Measurements from ENCODE around the gene JAZF1. TPM values are rescaled to one million over a fixed set of nuclear protein-coding genes. Genes with fewer than 3 reads are reported as not detected.

The JAZF1 gene
- total and polyA plus RNA-seq, 2 of the 8 experiments (the other 6 are each of a cell fraction or from before 2014, with no cell fraction given) = 2.6 to 21.8 TPM

DNA sequence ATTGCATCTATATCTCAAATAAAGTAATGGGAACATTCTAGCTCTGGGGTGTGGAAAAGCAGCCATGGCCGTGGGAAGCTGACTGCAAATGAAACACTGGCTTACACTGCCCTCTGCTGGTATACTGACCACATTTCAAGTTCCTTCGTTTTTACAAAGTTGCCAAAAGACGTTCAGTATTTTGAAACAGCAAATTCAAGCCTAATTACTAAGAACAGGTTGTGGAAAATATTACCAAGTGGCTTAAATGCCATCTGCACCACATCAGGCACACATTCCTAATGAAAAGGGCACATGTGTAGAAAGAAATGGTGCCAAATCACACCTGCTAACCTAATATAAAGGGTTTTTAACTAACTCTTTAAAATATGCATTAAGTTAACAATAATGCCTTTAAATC, 83.9 kb downstream of the JAZF1 start:
- H3K4me2 ChIP-seq (ENCODE audit: insufficient read depth in 1 of 2, low read depth in 2 of 2, low read length in 2 of 2) = no peak overlapping the region
- H3K4me3 ChIP-seq (ENCODE audit: extremely low read depth in 1 of 4, insufficient read depth in 2 of 4, low read depth in 3 of 4, low read length in 4 of 4) = no peak overlapping the region
- no peak overlapping the region for H2AK5ac ChIP-seq (ENCODE audit: low read depth, low read length)
- no peak overlapping the region for H3K4ac ChIP-seq (replicated peaks; ENCODE audit: insufficient read length, low read depth, low read length)
- H2BK15ac ChIP-seq (ENCODE audit: low read length) = no peak overlapping the region
- H3K79me2 ChIP-seq (ENCODE audit: control insufficient read depth in 1 of 2, insufficient read depth in 2 of 2, low read length in 2 of 2) = no peaks in the 10 kb centered on the region; a peak in 1 of 4 replicates
- peaks cover 0 to 3% (median 2%) of the 10 kb centered on the region in 4 experiments; a peak in 4 of 7 replicates for H3K4me1 ChIP-seq (replicated peaks in 1 of 4; ENCODE audit: control insufficient read depth in 3 of 4, insufficient read depth in 4 of 4, low read length in 3 of 4)
- H2BK20ac ChIP-seq (ENCODE audit: low read length) = no peak overlapping the region
- no peak overlapping the region for H2BK12ac ChIP-seq (ENCODE audit: low read depth, low read length)
- H4K8ac ChIP-seq (ENCODE audit: extremely low read depth, insufficient read depth, low read length) = no peak overlapping the region
- H3K14ac ChIP-seq (ENCODE audit: insufficient read length) = no peak overlapping the region
- no peak overlapping the region for H2BK120ac ChIP-seq (replicated peaks; ENCODE audit: low read depth, low read length)
- TF ChIP-seq, protein P1, sequence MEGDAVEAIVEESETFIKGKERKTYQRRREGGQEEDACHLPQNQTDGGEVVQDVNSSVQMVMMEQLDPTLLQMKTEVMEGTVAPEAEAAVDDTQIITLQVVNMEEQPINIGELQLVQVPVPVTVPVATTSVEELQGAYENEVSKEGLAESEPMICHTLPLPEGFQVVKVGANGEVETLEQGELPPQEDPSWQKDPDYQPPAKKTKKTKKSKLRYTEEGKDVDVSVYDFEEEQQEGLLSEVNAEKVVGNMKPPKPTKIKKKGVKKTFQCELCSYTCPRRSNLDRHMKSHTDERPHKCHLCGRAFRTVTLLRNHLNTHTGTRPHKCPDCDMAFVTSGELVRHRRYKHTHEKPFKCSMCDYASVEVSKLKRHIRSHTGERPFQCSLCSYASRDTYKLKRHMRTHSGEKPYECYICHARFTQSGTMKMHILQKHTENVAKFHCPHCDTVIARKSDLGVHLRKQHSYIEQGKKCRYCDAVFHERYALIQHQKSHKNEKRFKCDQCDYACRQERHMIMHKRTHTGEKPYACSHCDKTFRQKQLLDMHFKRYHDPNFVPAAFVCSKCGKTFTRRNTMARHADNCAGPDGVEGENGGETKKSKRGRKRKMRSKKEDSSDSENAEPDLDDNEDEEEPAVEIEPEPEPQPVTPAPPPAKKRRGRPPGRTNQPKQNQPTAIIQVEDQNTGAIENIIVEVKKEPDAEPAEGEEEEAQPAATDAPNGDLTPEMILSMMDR (IDR thresholded peaks at IDR 0.05; ENCODE audit: control extremely low read depth in 1 of 3, insufficient read depth in 1 of 3, low read depth in 1 of 3, low read length in 3 of 3) = peak; percentile 55 to 83 (median 71)
- no peak for TF ChIP-seq KDM1A (IDR thresholded peaks at IDR 0.05; ENCODE audit: borderline replicate concordance, low read length)
- no peak for TF ChIP-seq CHD2 (IDR thresholded peaks at IDR 0.05; ENCODE audit: low read length)
- no peak for TF ChIP-seq NRF1 (IDR thresholded peaks at IDR 0.05; ENCODE audit: low read depth, low read length)
- peak; percentile 75 for TF ChIP-seq YY1 (IDR thresholded peaks at IDR 0.05; ENCODE audit: low read depth, low read length)
- no peak for TF ChIP-seq CEBPB (IDR thresholded peaks at IDR 0.05; ENCODE audit: low read depth, low read length)
- no peak for TF ChIP-seq SP4 (IDR thresholded peaks at IDR 0.05; ENCODE audit: low read length)
- TF ChIP-seq GABPA (IDR thresholded peaks at IDR 0.05; ENCODE audit: borderline replicate concordance, insufficient read depth, low read length) = no peak
- TF ChIP-seq, protein P2, sequence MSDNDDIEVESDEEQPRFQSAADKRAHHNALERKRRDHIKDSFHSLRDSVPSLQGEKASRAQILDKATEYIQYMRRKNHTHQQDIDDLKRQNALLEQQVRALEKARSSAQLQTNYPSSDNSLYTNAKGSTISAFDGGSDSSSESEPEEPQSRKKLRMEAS (IDR thresholded peaks at IDR 0.05) = no peak
- no peak for TF ChIP-seq RNF2 (IDR thresholded peaks at IDR 0.05; ENCODE audit: borderline replicate concordance, low read depth, low read length, missing control alignments, poor library complexity, severe bottlenecking)
- peak; percentile 71 to 82 for TF ChIP-seq RAD21 (IDR thresholded peaks at IDR 0.05 in 1 of 2, conservative IDR thresholded peaks at IDR 0.05 in 1 of 2; ENCODE audit: low read depth in 2 of 2, low read length in 2 of 2)
- FAIRE-seq = peak; percentile 94
- H3K56ac ChIP-seq (replicated peaks; ENCODE audit: insufficient read length, low read depth, low read length) = no peak overlapping the region
- 29% methylated on average over 3 of the region's 3 CpGs; no CpG with 5 or more reads in 1 of the 2 experiments for WGBS, 2 experiments (ENCODE audit: extremely low coverage in 1 of 2, insufficient coverage in 1 of 2, insufficient read length in 1 of 2, insufficient replicate concordance in 2 of 2, low coverage in 1 of 2, low lambda C conversion rate in 2 of 2, missing lambda C conversion rate in 1 of 2)
- H3K79me1 ChIP-seq (ENCODE audit: low read depth, low read length) = peaks cover 2% of the 10 kb centered on the region; the same call in 1 of the 2 replicates
- H2BK5ac ChIP-seq (ENCODE audit: low read depth, low read length) = no peak overlapping the region
- no peak for DNase-seq (ENCODE audit: low read depth in 1 of 2, low spot score in 2 of 2)
- no peak overlapping the region for H4K5ac ChIP-seq (ENCODE audit: insufficient read length, low read depth, low read length)
- H4K20me1 ChIP-seq (replicated peaks in 1 of 2; ENCODE audit: control insufficient read depth in 1 of 2, insufficient read depth in 2 of 2, low read length in 2 of 2) = no peaks in the 10 kb centered on the region
- no peak overlapping the region for H3K18ac ChIP-seq (ENCODE audit: extremely low read depth, low read length)
- H2AFZ ChIP-seq (ENCODE audit: low read length) = no peak overlapping the region
- POLR2A ChIA-PET (ENCODE audit: partially characterized antibody) = interaction anchor here (1.1 kb wide), 1 partner anchor 9 kb away, joined by 3 read pairs; no protein-coding TSS in a partner anchor
- H3K9ac ChIP-seq (replicated peaks in 1 of 4; ENCODE audit: extremely low read depth in 1 of 4, low read depth in 3 of 4, low read length in 3 of 4) = no peak overlapping the region
- CTCF ChIA-PET (ENCODE audit: partially characterized antibody) = interaction anchor here (0.6 to 10.9 kb wide), 40 partner anchors 9 to 920 kb away, joined by 3 to 181 read pairs (median 4); partner anchors contain the start of gene TAX1BP1
- no peak overlapping the region for H4K91ac ChIP-seq (replicated peaks; ENCODE audit: insufficient read length, low read length)
- no peaks in the 10 kb centered on the region for H3K23me2 ChIP-seq (ENCODE audit: low read depth, low read length)
- H3K27ac ChIP-seq (ENCODE audit: low read depth, low read length) = no peak overlapping the region
- H3K9me3 ChIP-seq (ENCODE audit: insufficient read depth in 2 of 2, low read depth in 1 of 2, low read length in 1 of 2) = no peaks in the 10 kb centered on the region
- no peaks in the 10 kb centered on the region for H3K36me3 ChIP-seq (ENCODE audit: control insufficient read depth in 2 of 4, insufficient read depth in 4 of 4, low read length in 3 of 4)
- no peak overlapping the region for H3K23ac ChIP-seq (ENCODE audit: insufficient read length)
- H3K27me3 ChIP-seq (replicated peaks in 1 of 4; ENCODE audit: control insufficient read depth in 3 of 4, extremely low read depth in 1 of 4, insufficient read depth in 3 of 4, low read length in 3 of 4) = no peaks in the 10 kb centered on the region

Measured in H1 (cell line).